Neuron (in vitro differentiated cells): ENCODE data around the gene CILP.
"Not testable (repeated sequence)": the region's sequence is repeated elsewhere in the genome, so short reads cannot be mapped to it uniquely, and the experiment has no call there.

Experiments used
- H2AFZ ChIP-seq: one replicate; pipeline ENCODE4 v1.6.1; 2013; ENCODE audit warnings: low read depth, mild to moderate bottlenecking, inconsistent platforms, low read length, moderate library complexity
- H3K27me3 ChIP-seq: one replicate; pipeline ENCODE4 v1.6.1; 2013; ENCODE audit warnings: low read length; ENCODE audit not compliant: insufficient read depth
- H3K36me3 ChIP-seq: one replicate; pipeline ENCODE4 v1.6.1; 2013; ENCODE audit warnings: low read length; ENCODE audit not compliant: insufficient read depth
- H3K4me1 ChIP-seq: one replicate; pipeline ENCODE4 v1.6.1; 2013; ENCODE audit warnings: low read length; ENCODE audit not compliant: insufficient read depth
- H3K4me3 ChIP-seq: 2 replicates; pipeline ENCODE4 v1.5.1; 2013; ENCODE audit warnings: mild to moderate bottlenecking, low read length, moderate library complexity
- H3K9me3 ChIP-seq: one replicate; pipeline ENCODE4 v1.6.1; 2013; ENCODE audit warnings: low read length

CILP gene

DNA sequence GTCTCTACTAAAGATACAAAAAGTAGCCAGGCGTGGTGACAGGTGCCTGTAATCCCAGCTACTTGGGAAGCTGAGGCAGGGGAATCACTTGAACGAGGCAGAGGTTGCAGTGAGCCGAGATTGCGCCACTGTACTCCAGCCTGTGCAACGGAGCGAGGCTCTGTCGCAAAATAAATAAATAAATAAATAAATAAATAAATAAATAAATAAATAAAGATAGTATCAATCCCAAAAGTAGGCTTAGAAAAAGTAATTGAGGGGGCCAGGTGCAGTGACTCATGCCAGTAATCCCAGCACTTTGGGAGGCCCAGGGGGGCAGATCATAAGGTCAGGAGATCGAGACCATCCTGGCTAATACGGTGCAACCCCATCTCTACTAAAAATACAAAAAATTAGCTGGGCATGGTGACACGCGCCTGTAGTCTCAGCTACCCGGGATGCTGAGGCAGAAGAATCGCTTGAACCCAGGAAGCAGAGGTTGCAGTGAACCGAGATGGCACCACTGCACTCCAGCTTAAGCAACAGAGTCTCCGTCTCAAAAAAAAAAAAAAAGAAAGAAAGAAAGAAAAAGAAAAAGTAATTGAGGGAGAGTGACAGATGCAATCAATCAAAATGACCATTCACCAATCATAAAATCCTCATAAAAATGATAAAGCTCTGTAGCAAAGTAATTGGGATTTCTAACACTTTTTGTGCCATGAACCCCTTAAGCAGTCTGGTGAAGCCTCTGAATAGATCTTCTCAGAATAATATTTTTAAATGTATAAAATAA is 29.5 kb downstream of the CILP start:
- not testable (repeated sequence) for H3K4me3 ChIP-seq, H3K27me3 ChIP-seq, H2AFZ ChIP-seq, H3K4me1 ChIP-seq, H3K9me3 ChIP-seq
- peaks cover 29% of the 10 kb centered on the region for H3K36me3 ChIP-seq

DNA sequence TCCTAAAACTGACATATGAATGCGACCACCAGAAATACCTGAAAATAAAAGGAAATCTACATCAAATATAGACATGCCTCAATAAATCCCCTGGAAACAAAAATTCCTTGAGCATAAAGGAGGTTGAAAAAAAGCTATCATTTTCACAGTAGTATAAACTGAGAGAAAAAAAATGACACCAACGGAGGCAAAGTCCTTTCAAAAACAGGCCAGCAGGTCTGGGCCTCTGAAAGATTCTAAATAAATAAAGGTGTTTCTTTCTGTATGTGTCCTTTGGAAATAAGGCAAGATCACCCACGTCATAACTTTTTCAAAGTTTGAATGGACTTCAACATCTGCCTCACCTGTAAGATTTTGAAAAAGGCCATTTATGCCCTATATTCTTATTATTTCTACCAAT is 31.1 kb downstream of the CILP start:
- Histone ChIP-seq H3K27me3 (no peaks in the 10 kb centered on the region), H3K36me3 (peaks cover 42% of the 10 kb centered on the region), H3K4me3 (no peak overlapping the region), H2AFZ (no peak overlapping the region), H3K4me1 (peaks cover 6% of the 10 kb centered on the region), H3K9me3 (no peaks in the 10 kb centered on the region)

DNA sequence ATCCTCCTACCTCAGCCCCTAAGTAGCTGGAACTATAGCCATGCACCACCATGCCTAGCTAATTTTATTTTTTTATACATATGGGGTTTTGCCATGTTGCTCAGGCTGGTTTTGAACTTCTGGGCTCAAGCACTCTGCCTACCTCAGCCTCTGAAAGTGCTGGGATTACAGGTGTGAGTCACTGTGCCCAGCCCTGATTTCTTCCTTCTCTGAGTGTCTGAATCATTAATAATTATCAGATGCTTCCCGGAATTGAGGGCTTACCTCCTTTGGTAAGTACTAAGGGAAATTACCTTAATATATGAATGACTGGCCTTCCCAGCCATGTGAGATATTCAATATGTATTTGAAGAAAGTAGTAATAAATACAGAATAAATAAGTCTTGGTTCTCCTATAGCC is 33.4 kb downstream of the CILP start:
- Histone ChIP-seq H3K4me3 (no peak overlapping the region), H3K9me3 (no peaks in the 10 kb centered on the region), H3K4me1 (no peaks in the 10 kb centered on the region), H3K27me3 (no peaks in the 10 kb centered on the region), H2AFZ (no peak overlapping the region), H3K36me3 (peaks cover 54% of the 10 kb centered on the region)

DNA sequence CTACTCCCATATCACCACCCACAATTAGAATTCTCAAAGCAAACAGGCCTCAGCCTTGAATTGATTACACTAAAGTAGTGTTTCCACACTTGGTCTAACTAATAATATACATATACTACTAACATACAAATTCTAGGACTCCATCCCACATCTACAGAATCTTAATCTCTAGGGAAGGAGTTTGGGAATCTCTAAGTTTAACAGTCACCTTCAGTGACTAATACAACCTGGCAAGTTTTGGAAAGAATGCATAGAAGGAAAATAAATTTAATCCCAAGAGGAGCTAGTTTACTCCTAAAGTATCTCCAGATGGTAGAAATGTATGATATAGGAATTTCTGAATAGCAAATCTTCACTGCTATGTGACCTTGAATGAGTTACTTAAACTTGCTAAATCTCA is 35.2 kb downstream of the CILP start:
- H3K9me3 ChIP-seq: no peaks in the 10 kb centered on the region
- H3K27me3 ChIP-seq: no peaks in the 10 kb centered on the region
- H3K36me3 ChIP-seq: peaks cover 68% of the 10 kb centered on the region
- H2AFZ ChIP-seq: no peak overlapping the region
- no peak overlapping the region for H3K4me3 ChIP-seq
- H3K4me1 ChIP-seq: no peaks in the 10 kb centered on the region

DNA sequence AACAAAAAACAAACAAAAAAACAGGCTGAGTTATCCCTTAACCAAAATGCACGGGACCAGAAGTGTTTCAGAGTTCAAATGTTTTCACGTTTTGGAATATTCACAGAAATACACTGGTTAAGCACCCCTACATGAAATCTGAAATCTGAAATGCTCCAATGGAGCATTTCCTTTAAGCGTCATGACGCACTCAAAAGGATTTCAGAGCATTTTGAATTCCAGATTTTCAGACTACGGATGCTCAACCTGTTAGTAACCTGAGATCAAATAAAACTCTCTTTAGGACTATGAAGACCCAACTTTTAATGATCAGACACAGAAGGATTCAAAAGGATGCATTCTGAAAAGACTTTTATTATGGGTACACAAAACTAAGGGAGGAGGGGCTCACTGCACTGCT is 35.8 kb downstream of the CILP start:
- H3K27me3 ChIP-seq: no peaks in the 10 kb centered on the region
- no peak overlapping the region for H3K4me3 ChIP-seq
- H3K9me3 ChIP-seq: no peaks in the 10 kb centered on the region
- H3K4me1 ChIP-seq: no peaks in the 10 kb centered on the region
- no peak overlapping the region for H2AFZ ChIP-seq
- H3K36me3 ChIP-seq: peaks cover 71% of the 10 kb centered on the region

DNA sequence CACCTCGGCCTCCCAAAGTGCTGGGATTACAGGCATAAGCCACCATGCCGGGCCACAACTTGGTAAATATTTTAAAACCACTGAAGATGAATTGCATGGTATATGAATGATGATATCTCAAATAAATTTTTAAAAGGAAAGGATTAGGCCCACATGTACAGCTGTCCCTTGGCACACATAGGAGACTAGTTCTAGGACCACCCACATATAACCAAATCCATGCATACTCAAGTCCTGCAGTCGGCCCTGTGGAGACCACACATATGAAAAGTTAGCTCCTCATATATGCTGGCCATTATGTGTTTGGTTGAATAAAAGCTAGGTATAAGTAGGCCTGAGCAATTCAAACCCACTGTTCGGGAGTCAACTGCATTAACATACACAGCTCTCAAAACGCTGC is 36.8 kb downstream of the CILP start:
- H3K4me1 ChIP-seq: no peaks in the 10 kb centered on the region
- H3K4me3 ChIP-seq: no peak overlapping the region
- no peaks in the 10 kb centered on the region for H3K9me3 ChIP-seq
- no peaks in the 10 kb centered on the region for H3K27me3 ChIP-seq
- H2AFZ ChIP-seq: no peak overlapping the region
- H3K36me3 ChIP-seq: peaks cover 68% of the 10 kb centered on the region

DNA sequence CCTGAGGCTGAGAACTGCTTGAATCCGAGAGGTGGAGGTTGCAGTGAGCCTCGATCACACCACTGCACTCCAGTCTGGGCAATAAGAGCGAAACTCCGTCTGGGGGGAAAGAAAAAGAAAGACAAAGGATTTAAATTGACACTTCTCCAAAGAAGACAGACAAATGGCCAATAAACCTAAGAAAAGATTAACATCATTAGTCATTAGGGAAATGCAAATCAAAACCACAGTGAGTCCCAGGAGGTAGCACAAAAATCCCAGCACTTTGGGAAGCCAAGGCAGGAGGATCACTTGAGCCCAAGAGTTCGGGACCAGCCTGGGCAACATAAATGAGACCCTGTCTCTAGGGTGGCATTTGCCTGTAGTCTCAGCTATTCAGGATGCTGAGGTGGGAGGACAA is 38.7 kb downstream of the CILP start:
- Histone ChIP-seq H3K27me3 (no peaks in the 10 kb centered on the region), H3K4me3 (no peak overlapping the region), H3K9me3 (no peaks in the 10 kb centered on the region), H3K36me3 (peaks cover 53% of the 10 kb centered on the region), H3K4me1 (no peaks in the 10 kb centered on the region), H2AFZ (no peak overlapping the region)

DNA sequence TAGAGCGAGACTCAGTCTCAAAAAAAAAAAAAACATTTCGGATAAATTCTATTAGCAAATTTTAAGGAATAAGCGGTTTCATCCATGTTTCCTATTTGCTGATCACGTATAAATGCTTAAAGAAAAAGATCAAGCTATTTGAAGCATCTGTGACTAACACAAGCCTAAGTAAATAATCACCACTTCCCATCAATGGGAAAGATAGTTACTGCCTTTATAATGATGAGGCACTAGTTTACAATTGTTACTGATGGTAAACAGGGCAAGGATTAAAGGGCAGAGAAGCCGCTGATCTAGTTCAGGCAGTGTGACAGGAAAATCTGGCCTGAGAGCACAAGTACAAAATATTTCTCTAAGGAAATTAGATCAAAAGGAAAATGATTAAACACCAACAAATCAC is 39.8 kb downstream of the CILP start:
- H3K27me3 ChIP-seq: no peaks in the 10 kb centered on the region
- H2AFZ ChIP-seq: no peak overlapping the region
- no peak overlapping the region for H3K4me3 ChIP-seq
- no peaks in the 10 kb centered on the region for H3K4me1 ChIP-seq
- peaks cover 52% of the 10 kb centered on the region for H3K36me3 ChIP-seq
- H3K9me3 ChIP-seq: no peaks in the 10 kb centered on the region

DNA sequence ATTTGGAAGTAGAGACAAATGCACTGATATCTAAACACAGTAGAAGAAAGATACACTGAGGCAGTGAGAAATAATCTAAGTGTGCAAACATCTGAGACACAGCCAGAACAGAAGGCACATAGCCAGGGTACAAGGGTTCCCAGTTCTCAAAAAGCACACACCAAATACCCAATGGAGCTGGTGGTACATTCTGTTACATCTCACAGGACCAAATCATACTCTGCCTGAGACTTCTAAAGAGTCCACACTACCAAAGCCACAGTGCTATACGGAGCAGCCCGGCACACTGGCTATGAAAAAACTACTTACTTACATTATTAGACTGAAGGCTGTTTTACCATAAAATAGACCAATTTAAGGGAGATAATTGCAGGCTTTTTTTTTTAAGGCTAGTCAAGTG is 45.4 kb downstream of the CILP start:
- H3K9me3 ChIP-seq: no peaks in the 10 kb centered on the region
- peaks cover 41% of the 10 kb centered on the region for H3K36me3 ChIP-seq
- H2AFZ ChIP-seq: no peak overlapping the region
- no peak overlapping the region for H3K4me3 ChIP-seq
- H3K27me3 ChIP-seq: no peaks in the 10 kb centered on the region
- no peaks in the 10 kb centered on the region for H3K4me1 ChIP-seq

DNA sequence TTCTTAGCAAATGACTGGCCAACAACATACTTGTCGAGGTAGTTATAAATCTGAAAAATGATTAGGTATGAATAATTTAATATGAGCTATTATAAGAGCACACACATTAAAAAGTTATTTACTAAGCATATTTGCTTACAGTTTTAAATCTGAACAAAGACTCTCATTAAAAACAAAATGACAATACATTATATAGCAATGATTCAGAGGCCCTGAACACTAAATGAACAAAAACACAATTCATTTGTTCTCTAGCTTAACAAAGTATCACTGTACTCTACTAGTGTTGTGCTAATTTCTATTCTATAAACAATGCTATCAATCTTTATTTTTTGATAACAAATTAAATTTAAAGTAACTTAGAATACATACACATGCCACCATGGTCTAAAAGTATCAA is 47.1 kb downstream of the CILP start:
- no peak overlapping the region for H2AFZ ChIP-seq
- H3K4me1 ChIP-seq: no peaks in the 10 kb centered on the region
- H3K27me3 ChIP-seq: no peaks in the 10 kb centered on the region
- no peak overlapping the region for H3K4me3 ChIP-seq
- H3K36me3 ChIP-seq: peaks cover 37% of the 10 kb centered on the region
- no peaks in the 10 kb centered on the region for H3K9me3 ChIP-seq

DNA sequence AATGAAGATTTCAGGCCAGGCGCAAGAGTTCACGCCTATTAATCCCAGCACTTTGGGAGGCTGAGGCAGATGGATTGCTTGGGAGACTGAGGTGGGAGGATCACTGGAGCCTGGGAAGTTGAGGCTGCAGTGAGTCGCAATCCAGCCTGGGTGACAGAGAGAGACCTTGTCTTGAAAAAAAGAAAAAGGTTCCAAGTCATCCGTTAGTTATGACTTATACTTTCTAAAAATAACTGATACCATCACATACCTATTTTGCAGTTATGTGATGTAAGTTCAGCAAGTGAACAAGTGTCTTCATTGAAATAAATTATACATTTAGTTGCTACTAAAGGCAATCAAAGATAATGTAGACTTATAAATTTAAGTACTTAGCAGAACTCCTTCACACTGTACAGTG is 48.2 kb downstream of the CILP start:
- H3K27me3 ChIP-seq: no peaks in the 10 kb centered on the region
- no peaks in the 10 kb centered on the region for H3K9me3 ChIP-seq
- H3K4me1 ChIP-seq: no peaks in the 10 kb centered on the region
- H3K36me3 ChIP-seq: peaks cover 46% of the 10 kb centered on the region
- H3K4me3 ChIP-seq: no peak overlapping the region
- no peak overlapping the region for H2AFZ ChIP-seq

DNA sequence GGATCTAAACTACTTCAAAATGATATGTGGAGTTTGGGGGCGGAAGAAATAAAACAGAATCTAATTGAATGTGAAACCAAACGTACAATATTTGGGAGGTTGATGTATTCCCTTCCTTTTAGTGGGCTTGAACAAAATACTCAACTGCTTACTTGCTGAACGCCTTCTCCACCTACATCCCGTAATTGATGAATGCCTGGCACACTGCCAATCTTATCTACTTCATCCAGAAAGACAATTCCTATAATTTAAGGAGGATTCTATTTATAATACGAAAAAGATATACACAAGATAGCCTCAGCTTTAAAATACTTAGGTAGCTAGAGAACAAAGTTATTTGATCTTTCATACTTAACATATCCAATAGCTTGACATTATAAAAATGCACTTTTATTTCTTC is 54.6 kb downstream of the CILP start:
- Histone ChIP-seq H3K9me3 (no peaks in the 10 kb centered on the region), H3K27me3 (no peaks in the 10 kb centered on the region), H3K4me1 (no peaks in the 10 kb centered on the region), H3K4me3 (no peak overlapping the region), H3K36me3 (peaks cover 67% of the 10 kb centered on the region), H2AFZ (no peak overlapping the region)

DNA sequence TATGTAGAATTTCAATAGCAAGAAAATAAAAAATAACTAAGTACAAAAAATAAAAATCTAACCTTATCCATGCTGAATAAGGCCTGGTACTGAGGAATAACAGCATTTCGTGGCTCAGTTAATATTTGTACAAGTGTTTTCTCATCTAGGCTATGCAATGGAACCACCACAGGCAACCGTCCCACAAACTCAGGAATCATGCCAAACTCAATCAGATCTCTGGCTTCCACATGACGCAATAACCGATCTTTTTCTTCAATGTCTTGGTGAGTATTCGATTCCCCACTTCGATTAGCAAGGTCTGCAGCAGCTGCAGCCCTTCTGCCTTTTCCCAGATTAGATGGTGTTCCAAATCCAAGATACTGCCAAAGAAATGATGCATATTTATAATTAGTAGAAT is 56.6 kb downstream of the CILP start:
- H3K9me3 ChIP-seq: no peaks in the 10 kb centered on the region
- H3K36me3 ChIP-seq: peaks cover 75% of the 10 kb centered on the region
- no peaks in the 10 kb centered on the region for H3K4me1 ChIP-seq
- no peak overlapping the region for H2AFZ ChIP-seq
- H3K27me3 ChIP-seq: no peaks in the 10 kb centered on the region
- H3K4me3 ChIP-seq: no peak overlapping the region

DNA sequence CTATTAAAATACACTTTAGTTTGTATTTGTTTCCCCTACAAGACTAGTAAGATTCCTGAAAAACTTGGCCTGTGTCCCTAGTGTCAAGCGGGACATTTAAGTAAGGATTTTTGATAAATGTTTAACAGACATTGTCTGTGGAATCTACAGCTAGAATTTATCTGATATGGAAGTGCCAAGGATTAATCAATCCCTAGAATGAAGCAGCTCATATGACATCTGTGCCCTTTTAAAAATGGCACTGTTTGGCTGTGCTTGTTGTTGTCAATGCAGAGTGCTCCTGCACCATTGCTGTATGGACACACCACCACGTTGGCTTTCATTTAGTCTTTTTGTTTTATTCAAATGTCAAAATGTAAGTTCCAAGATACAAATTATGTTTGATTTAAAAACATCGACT is 63.4 kb downstream of the CILP start:
- H3K4me1 ChIP-seq: no peaks in the 10 kb centered on the region
- peaks cover 37% of the 10 kb centered on the region for H3K36me3 ChIP-seq
- H3K4me3 ChIP-seq: no peak overlapping the region
- H3K27me3 ChIP-seq: no peaks in the 10 kb centered on the region
- H2AFZ ChIP-seq: no peak overlapping the region
- no peaks in the 10 kb centered on the region for H3K9me3 ChIP-seq
